ENCODE data around the gene UROS. TPM values are rescaled to one million over a fixed set of nuclear protein-coding genes. Genes with fewer than 3 reads are reported as not detected.

The UROS gene
- total RNA-seq, 1 donor from 2014 or later: 38.1 TPM

DNA sequence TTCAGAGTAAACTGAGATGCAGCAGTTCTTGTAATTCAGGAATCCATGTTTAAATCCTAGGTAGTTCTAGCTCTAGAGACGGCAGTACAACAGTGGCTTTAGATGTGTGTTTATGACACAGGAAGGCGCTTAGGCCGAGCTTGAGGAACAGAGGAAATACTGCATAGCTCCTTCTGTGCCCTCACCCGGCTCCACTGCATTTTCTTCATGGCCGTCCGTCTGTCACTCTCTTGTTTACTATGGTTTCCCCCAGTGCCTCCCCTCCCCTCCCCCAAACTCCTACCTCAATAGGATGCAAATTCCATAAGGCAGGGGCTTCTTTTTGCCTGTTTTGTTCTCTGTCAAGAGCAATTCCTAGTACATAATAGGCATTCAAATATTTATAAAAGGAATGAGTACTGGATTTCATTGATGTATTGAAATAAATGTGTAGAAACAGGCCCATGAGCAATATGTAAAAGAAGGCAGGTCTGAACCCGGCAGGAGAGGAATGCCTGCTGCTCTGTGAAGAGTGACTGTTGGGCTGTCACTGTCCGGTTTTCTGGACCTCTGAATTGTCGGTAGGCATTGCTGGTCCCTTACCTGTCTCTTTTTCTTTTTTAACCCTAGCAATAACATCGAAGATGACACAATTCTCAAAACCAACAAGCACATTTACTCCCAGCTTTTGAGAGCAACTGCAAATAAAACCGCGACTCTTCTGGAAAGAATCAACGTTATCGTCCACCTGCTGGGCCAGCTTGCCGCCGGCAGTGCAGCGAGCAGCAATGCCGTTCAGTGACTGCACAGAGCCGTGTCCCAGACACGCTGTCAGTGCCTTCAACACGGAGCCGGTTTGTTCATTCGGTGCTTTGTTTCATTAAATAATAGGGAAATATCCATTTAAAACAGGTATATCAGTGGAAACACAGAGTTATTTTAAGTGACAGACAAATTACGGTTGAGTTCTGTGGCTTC lies 60.1 kb downstream of the UROS start:
- TF ChIP-seq, protein P1, sequence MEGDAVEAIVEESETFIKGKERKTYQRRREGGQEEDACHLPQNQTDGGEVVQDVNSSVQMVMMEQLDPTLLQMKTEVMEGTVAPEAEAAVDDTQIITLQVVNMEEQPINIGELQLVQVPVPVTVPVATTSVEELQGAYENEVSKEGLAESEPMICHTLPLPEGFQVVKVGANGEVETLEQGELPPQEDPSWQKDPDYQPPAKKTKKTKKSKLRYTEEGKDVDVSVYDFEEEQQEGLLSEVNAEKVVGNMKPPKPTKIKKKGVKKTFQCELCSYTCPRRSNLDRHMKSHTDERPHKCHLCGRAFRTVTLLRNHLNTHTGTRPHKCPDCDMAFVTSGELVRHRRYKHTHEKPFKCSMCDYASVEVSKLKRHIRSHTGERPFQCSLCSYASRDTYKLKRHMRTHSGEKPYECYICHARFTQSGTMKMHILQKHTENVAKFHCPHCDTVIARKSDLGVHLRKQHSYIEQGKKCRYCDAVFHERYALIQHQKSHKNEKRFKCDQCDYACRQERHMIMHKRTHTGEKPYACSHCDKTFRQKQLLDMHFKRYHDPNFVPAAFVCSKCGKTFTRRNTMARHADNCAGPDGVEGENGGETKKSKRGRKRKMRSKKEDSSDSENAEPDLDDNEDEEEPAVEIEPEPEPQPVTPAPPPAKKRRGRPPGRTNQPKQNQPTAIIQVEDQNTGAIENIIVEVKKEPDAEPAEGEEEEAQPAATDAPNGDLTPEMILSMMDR (IDR thresholded peaks at IDR 0.05): no peak
- intact Hi-C loops (cut with DNase I): no loop called here
- Histone ChIP-seq H3K36me3 (peaks cover 39 to 73% of the 10 kb centered on the region in 2 donors), H3K27me3 (no peaks in the 10 kb centered on the region), H3K9me3 (no peaks in the 10 kb centered on the region), H3K27ac (no peak overlapping the region), H3K4me3 (no peak overlapping the region), H3K4me1 (peaks cover 0 to under 1% of the 10 kb centered on the region in 2 donors)
- DNase-seq (ENCODE audit: low spot score in 2 of 2): no peak

DNA sequence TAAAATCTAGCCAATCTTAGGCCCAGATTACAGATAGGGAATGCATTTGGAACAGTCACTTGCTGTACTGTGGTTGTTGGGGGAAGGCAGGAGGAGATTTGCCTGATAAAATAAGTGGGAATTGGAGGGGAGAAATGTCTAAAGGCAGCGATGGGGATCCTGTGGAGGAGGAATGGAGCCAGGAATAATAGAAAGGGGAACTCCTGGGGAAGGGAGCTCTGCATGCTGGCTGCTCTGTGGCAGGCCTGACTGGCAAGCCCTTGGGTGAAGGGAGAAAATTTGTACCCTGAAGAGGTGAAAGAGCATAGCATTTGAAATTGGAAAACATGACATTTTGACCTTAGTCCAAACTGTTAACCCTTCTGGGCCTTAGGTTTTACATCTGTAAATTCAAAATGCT lies 61.1 kb downstream of the UROS start:
- intact Hi-C loops (cut with DNase I): no loop called here
- Histone ChIP-seq H3K9me3 (no peaks in the 10 kb centered on the region), H3K36me3 (peaks cover 47 to 83% of the 10 kb centered on the region in 2 donors), H3K27ac (no peak overlapping the region), H3K27me3 (no peaks in the 10 kb centered on the region), H3K4me3 (no peak overlapping the region), H3K4me1 (no peaks in the 10 kb centered on the region)
- DNase-seq (ENCODE audit: low spot score in 2 of 2): no peak
- TF ChIP-seq, protein P1 (IDR thresholded peaks at IDR 0.05): no peak

DNA sequence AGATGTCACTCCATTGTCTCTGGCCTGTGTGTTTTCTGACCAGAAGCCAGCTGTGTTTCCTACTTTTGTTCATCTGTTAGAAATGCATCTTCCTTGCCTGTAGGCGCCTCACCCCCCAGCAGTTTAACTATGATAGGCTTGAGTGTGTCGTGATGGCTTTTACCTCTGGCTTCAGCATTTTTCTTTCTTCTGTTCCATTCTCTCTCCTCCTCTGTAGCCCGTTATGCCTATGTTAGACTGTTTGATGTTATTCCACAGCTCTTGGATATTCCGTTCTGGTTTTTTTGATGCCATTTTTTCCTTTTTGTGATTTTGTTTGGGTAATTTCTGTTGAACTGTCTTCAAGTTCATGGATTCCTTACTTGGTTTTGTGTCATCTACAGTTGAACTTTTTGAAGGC lies 65.3 kb downstream of the UROS start:
- H3K27ac ChIP-seq: no peak overlapping the region
- intact Hi-C loops (cut with DNase I): no loop called here
- no peaks in the 10 kb centered on the region for H3K4me1 ChIP-seq
- H3K27me3 ChIP-seq: no peaks in the 10 kb centered on the region
- DNase-seq (ENCODE audit: low spot score in 2 of 2): no peak
- H3K4me3 ChIP-seq: no peak overlapping the region
- H3K36me3 ChIP-seq: peaks cover 50 to 88% of the 10 kb centered on the region in 2 donors
- no peaks in the 10 kb centered on the region for H3K9me3 ChIP-seq
- TF ChIP-seq, protein P1 (IDR thresholded peaks at IDR 0.05): no peak

DNA sequence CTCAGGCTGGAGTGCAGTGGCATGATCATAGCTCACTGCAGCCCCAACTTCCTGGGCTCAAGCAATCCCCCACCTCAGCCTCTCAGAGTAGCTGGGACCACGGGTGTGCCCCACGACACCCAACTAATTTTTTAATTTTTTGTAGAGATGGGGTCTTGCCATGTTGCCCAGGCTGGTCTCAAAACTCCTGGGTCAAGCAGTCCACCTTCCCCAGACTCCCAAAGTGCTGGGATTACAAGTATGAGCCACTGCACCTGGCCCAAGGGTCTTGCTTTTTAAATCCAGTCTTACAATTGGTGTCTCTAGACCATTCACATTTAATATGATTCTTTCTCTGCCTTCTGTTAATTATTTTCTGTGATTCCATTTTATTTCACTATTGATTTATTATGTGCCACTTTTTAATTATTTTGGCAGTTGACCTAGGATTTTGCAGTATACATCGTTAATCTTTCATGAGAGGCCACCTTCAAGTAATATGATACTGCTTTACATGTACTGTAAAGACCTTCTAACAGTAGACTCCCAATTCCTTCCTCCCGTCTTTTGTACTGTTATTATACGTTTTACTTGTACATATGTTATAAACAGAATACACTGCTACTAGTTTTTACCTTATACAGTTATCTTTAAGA lies 66.1 kb downstream of the UROS start:
- H3K27me3 ChIP-seq: no peaks in the 10 kb centered on the region
- no peaks in the 10 kb centered on the region for H3K9me3 ChIP-seq
- no peaks in the 10 kb centered on the region for H3K4me1 ChIP-seq
- no peak overlapping the region for H3K4me3 ChIP-seq
- intact Hi-C loops (cut with DNase I): no loop called here
- TF ChIP-seq, protein P1 (IDR thresholded peaks at IDR 0.05): no peak
- H3K36me3 ChIP-seq: peaks cover 48 to 94% of the 10 kb centered on the region in 2 donors
- no peak for DNase-seq (ENCODE audit: low spot score in 2 of 2)
- no peak overlapping the region for H3K27ac ChIP-seq

DNA sequence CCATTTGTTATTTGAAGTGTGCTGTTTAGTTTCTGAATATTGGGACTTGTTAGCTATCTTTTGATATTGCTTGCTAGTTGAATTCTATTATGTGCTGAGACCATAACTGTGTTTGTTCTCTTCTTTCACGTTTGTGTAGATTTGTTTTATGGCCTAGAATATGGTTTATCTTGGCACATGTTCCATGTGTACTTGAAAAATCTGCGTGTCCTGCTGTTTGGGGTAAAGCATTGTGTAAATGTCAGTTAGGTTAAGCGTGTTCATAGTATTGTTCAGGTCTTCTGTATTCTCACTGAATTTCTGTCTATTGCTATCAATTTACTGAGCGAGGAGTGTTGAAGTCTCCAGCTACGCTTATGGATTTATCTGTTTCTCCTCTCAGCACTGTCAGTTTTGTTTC lies 66.9 kb downstream of the UROS start:
- H3K4me3 ChIP-seq: no peak overlapping the region
- no peak overlapping the region for H3K27ac ChIP-seq
- TF ChIP-seq, protein P1 (IDR thresholded peaks at IDR 0.05): no peak
- no peak for DNase-seq (ENCODE audit: low spot score in 2 of 2)
- no peaks in the 10 kb centered on the region for H3K27me3 ChIP-seq
- no peaks in the 10 kb centered on the region for H3K9me3 ChIP-seq
- intact Hi-C loops (cut with DNase I): no loop called here
- H3K4me1 ChIP-seq: no peaks in the 10 kb centered on the region
- H3K36me3 ChIP-seq: peaks cover 56 to 94% of the 10 kb centered on the region in 2 donors
